GM21447 (cell line): ENCODE data around the gene GOLGA8K.
"Not testable (repeated sequence)": the region's sequence is repeated elsewhere in the genome, so short reads cannot be mapped to it uniquely, and the experiment has no call there.

ENCODE experiments used
- ATAC-seq: cut with Tn5 transposase; IDR thresholded peaks from one replicate; pipeline ENCODE4 v1.9.1; 2021; ENCODE audit not compliant: unreplicated experiment

GOLGA8K gene

GRCh38 chr15:32358462-32358861, 44.6 kb downstream of the GOLGA8K start:
- not testable (repeated sequence) for ATAC-seq

GRCh38 chr15:32356909-32357308, 46.2 kb downstream of the GOLGA8K start:
- not testable (repeated sequence) for ATAC-seq

GRCh38 chr15:32352748-32353147, 50.3 kb downstream of the GOLGA8K start:
- not testable (repeated sequence) for ATAC-seq

GRCh38 chr15:32350563-32351220, 52.4 kb downstream of the GOLGA8K start:
- ATAC-seq = not testable (repeated sequence)

- ATAC-seq = not testable (repeated sequence)
Observed at GRCh38 chr15:32347037-32347436, 56.1 kb downstream of the GOLGA8K start.

- ATAC-seq = not testable (repeated sequence)
Observed at GRCh38 chr15:32345978-32346547, 57.0 kb downstream of the GOLGA8K start.

- ATAC-seq = not testable (repeated sequence)
Observed at GRCh38 chr15:32343921-32344320, 59.2 kb downstream of the GOLGA8K start.
